Measurements from ENCODE around the gene PRKACA. TPM values are rescaled to one million over a fixed set of nuclear protein-coding genes. Genes with fewer than 3 reads are reported as not detected.

The PRKACA gene
- total RNA-seq, 2 experiments from 2014 or later: 58.1 to 68.7 TPM

DNA sequence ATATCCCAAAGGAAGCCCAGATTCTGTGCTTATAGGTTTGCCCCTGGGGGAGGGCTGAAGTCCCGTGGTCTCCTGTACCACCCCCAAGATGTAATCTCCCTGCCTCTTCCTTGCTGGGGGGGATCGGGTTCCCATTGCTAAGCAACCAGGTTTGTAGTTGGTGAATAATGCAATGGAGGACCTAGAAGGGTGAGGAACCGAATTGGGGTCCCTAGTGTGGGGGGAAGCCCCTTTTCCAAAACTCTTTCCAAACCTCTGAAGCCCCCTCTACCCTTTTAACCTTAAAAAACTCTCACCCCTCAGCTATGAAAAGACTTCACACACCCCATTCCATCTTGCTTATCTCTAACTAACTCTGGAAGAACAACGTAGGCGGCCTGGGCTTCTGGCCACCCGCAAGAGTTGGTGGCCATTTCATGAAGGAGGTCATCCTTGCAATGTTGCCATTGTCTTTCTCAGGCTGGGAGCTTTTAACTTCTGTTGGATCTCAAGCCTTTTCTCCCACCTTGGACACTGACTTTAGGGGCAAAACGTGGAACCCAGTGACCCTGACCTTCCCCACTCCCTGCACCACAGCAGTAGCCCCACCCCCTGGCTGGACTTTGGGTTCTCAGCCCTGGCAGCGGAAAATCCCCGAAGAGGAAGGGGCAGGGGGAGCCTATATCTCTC is 56.3 kb downstream of the PRKACA start:
- intact Hi-C loops (cut with DNase I, micrococcal nuclease): no loop called here
- H3K36me3 Mint-ChIP-seq (ENCODE audit: low read depth): no peaks in the 10 kb centered on the region
- ChIA-PET CTCF (interaction anchor here (0.5 to 4.8 kb wide), 8 partner anchors 9 to 179 kb away, joined by 3 to 49 read pairs (median 4); partner anchors contain the start of gene MISP3), POLR2A (interaction anchor here (1.0 kb wide), 1 partner anchor 75 kb away, joined by 4 read pairs; the partner anchor contains the start of gene ASF1B)
- H3K4me1 Mint-ChIP-seq: peaks cover 16% of the 10 kb centered on the region
- DNase-seq (no peak), ATAC-seq (no peak)
- H3K27me3 Mint-ChIP-seq: peaks cover 31% of the 10 kb centered on the region
- no peaks in the 10 kb centered on the region for H3K9me3 Mint-ChIP-seq (ENCODE audit: low read depth)
- H3K27ac Mint-ChIP-seq: no peak overlapping the region
- H3K4me3 Mint-ChIP-seq: no peak overlapping the region

DNA sequence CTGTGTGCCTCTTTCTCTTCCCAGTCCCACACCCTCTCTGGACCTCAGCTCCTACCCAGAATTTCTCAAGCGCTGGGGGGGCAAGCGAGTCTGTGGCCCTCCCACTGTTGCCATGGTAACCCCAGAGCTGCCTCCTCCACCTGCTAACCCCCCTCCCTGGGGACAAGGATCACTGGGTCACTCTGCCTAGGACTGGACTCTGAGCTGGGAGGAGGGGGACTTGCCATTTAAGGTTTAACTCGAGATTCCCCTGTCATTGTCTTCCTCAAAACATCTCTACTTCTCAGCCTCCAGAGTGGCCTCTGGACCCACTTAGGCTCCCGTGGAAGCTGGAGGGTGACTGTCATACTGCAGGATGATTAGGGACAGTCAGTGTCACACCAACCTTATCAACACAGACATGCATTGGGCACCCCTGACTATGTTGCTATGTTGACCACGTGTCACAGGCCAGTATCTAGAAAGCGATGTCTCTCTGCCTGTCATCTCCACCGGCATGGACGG is 57.9 kb downstream of the PRKACA start:
- no peak overlapping the region for H3K4me3 Mint-ChIP-seq

DNA sequence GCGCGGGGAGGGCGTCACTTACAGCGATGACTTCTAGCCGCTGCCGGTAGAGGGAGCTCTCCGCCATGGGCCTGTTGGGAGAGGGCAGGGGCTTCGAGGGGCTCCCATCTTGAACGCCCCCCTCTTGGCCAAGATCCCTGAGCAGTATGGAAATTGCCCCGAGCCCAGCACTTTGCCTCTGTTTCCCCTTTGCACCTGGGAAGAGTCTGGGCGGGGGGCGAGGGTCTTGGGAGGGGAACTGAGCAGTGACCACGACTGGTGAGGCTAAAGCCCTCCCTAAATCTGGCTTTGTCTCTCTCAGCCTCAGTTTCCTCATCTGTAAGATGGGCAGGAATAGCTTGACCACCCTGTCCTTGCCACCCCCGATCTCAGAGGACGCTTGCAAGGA is 58.5 kb downstream of the PRKACA start:
- Mint-ChIP-seq H3K36me3 (ENCODE audit: low read depth) (no peaks in the 10 kb centered on the region), H3K4me1 (peaks cover 16% of the 10 kb centered on the region), H3K27me3 (peaks cover 31% of the 10 kb centered on the region), H3K9me3 (ENCODE audit: low read depth) (no peaks in the 10 kb centered on the region), H3K27ac (no peak overlapping the region), H3K4me3 (peak overlapping the region; percentile 50)
- CTCF ChIA-PET: interaction anchor here (0.5 to 4.8 kb wide), 25 partner anchors 8 to 878 kb away, joined by 3 to 49 read pairs (median 4); partner anchors contain the start of genes ASF1B, IL27RA and MISP3
- ATAC-seq: peak; percentile 59
- POLR2A ChIA-PET: interaction anchor here (0.7 to 1.0 kb wide), 2 partner anchors 10 to 171 kb away, joined by 3 read pairs; no protein-coding TSS in a partner anchor
- intact Hi-C loops (cut with DNase I, micrococcal nuclease): loop anchor here in 1 of 2 experiments (5.0 kb wide), 1 partner anchor 177 kb away; no protein-coding TSS in a partner anchor
- peak; percentile 77 for DNase-seq

More for the DNA sequence above, 57.9 kb downstream of the PRKACA start:
- POLR2A ChIA-PET: interaction anchor here (0.6 to 1.0 kb wide), 2 partner anchors 10 to 193 kb away, joined by 3 read pairs; no protein-coding TSS in a partner anchor
- ATAC-seq: no peak
- Mint-ChIP-seq H3K36me3 (ENCODE audit: low read depth) (no peaks in the 10 kb centered on the region), H3K27me3 (peaks cover 31% of the 10 kb centered on the region), H3K4me1 (peaks cover 16% of the 10 kb centered on the region), H3K9me3 (ENCODE audit: low read depth) (no peaks in the 10 kb centered on the region), H3K27ac (no peak overlapping the region)
- intact Hi-C loops (cut with DNase I, micrococcal nuclease): loop anchor here in 1 of 2 experiments (5.0 kb wide), 1 partner anchor 177 kb away; no protein-coding TSS in a partner anchor
- DNase-seq: no peak
- CTCF ChIA-PET: interaction anchor here (0.5 to 4.8 kb wide), 28 partner anchors 9 to 879 kb away, joined by 3 to 49 read pairs (median 4); partner anchors contain the start of genes ASF1B, IL27RA and MISP3

DNA sequence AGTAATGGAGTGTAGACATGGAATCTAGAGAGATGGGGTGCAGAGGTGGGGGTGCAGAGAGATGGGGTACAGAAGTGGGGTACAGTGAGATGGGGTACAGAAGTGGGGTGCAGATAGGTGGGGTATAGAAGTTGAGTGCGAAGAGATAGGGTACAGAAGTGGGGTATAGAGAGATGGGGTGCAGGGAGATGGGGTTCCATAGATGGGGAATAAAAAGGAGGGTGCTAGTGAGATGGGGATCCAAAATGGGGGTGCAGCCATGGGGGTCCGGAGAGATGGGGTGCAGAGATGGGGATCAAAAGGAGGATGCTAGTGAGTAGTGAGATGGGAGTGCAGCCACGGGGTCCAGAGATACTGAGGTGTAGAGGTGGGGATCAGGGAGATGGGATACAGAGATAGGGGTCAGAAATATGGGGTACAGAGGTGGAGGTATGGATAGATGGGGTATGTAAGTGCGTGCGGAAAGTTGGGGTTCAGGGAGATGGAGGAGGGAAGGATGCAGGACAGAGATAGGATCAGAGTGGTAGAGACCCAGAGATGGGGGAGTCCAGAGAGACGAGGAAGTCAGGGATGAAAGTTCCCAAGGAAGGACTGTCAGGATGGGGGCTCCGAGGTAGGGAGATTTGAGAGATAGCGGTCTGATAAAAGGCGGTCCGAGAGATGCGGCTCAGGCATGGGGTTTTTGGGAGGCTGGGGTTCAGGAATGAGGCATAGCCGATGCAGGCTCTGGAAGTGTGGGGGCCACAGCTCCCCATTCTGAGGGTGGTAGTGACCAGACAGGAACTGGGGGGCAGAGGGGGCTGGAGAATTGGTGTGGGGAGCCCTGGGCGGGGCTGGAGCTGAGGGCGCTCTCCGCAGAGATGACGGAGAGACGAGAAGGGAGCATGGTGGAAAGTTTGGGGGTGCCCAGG is 59.1 kb downstream of the PRKACA start:
- no peak for ATAC-seq
- intact Hi-C loops (cut with DNase I, micrococcal nuclease): loop anchor here in 1 of 2 experiments (5.0 kb wide), 1 partner anchor 176 kb away; no protein-coding TSS in a partner anchor
- Mint-ChIP-seq H3K9me3 (ENCODE audit: low read depth) (no peaks in the 10 kb centered on the region), H3K4me1 (peaks cover 16% of the 10 kb centered on the region), H3K4me3 (peak overlapping the region; percentile 50), H3K27ac (no peak overlapping the region), H3K27me3 (peaks cover 31% of the 10 kb centered on the region), H3K36me3 (ENCODE audit: low read depth) (no peaks in the 10 kb centered on the region)
- ChIA-PET POLR2A (interaction anchor here (0.7 to 1.0 kb wide), 2 partner anchors 9 to 171 kb away, joined by 3 read pairs; no protein-coding TSS in a partner anchor), CTCF (interaction anchor here (0.6 to 4.8 kb wide), 18 partner anchors 8 to 310 kb away, joined by 3 to 49 read pairs (median 4); partner anchors contain the start of genes ASF1B, IL27RA and MISP3)
- DNase-seq: no peak

DNA sequence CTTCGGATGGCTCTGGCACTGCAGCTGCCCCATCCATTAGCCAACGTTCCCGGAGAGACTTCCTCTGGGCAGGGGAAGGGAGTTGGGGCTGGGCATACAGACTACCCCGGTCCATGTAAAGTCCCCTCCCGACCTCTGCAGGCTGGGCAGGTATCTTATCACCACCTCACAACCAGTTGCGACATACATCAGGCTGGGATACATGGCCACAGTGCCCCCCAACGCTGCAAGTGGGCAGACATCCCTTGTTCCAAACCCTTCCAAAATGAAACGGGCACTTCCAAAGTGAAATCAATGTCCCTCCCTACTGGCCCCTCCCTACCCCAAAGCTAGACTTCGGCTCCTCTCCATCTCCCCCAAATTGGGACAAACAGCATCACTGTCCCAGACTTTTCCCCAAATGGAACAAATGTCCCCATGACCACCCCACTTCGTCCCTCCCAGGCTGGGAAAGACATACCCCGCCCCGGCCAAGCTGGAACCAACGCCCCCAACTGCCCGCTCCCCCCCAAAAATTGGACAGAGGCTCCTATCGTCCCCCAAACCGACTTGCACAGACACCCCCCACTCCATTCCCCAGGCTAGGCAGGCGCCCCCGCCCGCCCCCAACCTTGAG is 60.7 kb downstream of the PRKACA start:
- intact Hi-C loops (cut with DNase I, micrococcal nuclease): loop anchor here in 1 of 2 experiments (5.0 kb wide), 1 partner anchor 175 kb away; no protein-coding TSS in a partner anchor

DNA sequence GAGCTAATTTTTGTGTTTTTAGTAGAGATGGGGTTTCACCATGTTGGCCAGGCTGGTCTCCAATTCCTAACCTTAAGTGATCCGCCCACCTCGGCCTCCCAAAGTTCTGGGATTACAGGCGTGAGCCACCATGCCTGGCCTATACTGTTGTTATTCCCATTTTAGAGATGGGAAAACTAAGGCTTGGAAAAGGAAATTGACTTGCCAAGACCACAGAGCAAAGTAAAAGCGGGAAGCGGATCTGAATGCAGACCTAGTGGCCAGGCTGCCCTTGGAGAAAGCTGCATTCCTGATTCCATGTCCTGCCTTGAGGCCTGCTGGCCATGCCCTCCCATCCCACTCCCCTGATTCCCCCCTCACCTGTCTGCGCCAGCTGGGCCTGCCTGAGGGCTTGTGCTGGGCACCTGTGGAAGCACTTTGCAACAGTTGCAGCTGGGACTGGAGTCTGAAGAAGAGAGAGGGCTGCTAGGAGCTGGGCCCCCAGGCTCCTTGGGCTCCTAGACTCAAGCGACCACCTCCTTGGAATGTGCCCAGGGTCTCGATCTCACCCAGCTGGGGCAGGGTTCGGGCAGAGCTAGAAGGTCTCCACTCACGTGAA is 61.4 kb downstream of the PRKACA start:
- Mint-ChIP-seq H3K27me3 (peaks cover 27% of the 10 kb centered on the region), H3K27ac (no peak overlapping the region), H3K36me3 (ENCODE audit: low read depth) (peaks cover 17% of the 10 kb centered on the region), H3K4me3 (no peak overlapping the region), H3K4me1 (peaks cover 16% of the 10 kb centered on the region), H3K9me3 (ENCODE audit: low read depth) (peaks cover 4% of the 10 kb centered on the region)
- ATAC-seq: no peak
- ChIA-PET POLR2A (interaction anchor here (0.6 kb wide), 1 partner anchor 132 kb away, joined by 3 read pairs; no protein-coding TSS in a partner anchor), CTCF (interaction anchor here (0.5 to 2.8 kb wide), 4 partner anchors 10 to 177 kb away, joined by 3 to 9 read pairs (median 5); partner anchors contain the start of genes IL27RA and MISP3)
- intact Hi-C loops (cut with DNase I, micrococcal nuclease): loop anchor here in 1 of 2 experiments (5.0 kb wide), 1 partner anchor 174 kb away; no protein-coding TSS in a partner anchor
- DNase-seq: no peak

More for the DNA sequence above, 60.7 kb downstream of the PRKACA start:
- H3K4me1 Mint-ChIP-seq: peaks cover 16% of the 10 kb centered on the region
- no peak for DNase-seq
- CTCF ChIA-PET: interaction anchor here (1.8 to 4.8 kb wide), 4 partner anchors 9 to 177 kb away, joined by 4 to 35 read pairs (median 8); partner anchors contain the start of genes IL27RA and MISP3
- peaks cover 13% of the 10 kb centered on the region for H3K36me3 Mint-ChIP-seq (ENCODE audit: low read depth)
- H3K9me3 Mint-ChIP-seq (ENCODE audit: low read depth): peaks cover 4% of the 10 kb centered on the region
- peaks cover 31% of the 10 kb centered on the region for H3K27me3 Mint-ChIP-seq
- POLR2A ChIA-PET: interaction anchor here (0.7 kb wide), 1 partner anchor 223 kb away, joined by 3 read pairs; no protein-coding TSS in a partner anchor
- ATAC-seq: no peak
- H3K4me3 Mint-ChIP-seq: no peak overlapping the region
- H3K27ac Mint-ChIP-seq: no peak overlapping the region

DNA sequence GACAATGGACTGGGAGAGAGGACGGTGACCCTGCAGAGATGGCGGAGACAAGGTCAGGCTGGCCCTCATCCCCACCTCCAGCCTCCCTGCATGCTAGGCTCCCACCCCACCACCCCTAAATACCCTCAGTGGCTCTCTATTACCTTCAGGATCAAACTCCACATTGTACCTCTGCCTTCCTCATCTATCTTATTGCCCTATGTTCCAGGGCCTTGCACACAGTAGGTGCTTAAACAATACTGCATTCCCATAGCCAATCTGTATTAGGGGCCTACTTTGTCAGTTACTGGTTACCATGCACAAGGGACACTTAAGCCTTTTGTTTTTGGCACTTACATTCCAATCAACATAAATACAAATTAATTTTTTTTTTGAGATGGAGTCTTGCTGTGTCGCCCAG is 62.2 kb downstream of the PRKACA start:
- H3K9me3 Mint-ChIP-seq (ENCODE audit: low read depth): peaks cover 4% of the 10 kb centered on the region
- no peak for ATAC-seq
- POLR2A ChIA-PET: interaction anchor here (0.6 kb wide), 1 partner anchor 131 kb away, joined by 3 read pairs; no protein-coding TSS in a partner anchor
- H3K27me3 Mint-ChIP-seq: peaks cover 25% of the 10 kb centered on the region
- no peak overlapping the region for H3K27ac Mint-ChIP-seq
- H3K4me3 Mint-ChIP-seq: no peak overlapping the region
- H3K36me3 Mint-ChIP-seq (ENCODE audit: low read depth): peaks cover 24% of the 10 kb centered on the region
- peaks cover 16% of the 10 kb centered on the region for H3K4me1 Mint-ChIP-seq
- CTCF ChIA-PET: interaction anchor here (2.8 kb wide), 1 partner anchor 23 kb away, joined by 6 read pairs; the partner anchor contains the start of gene IL27RA
- DNase-seq: no peak
- intact Hi-C loops (cut with DNase I, micrococcal nuclease): loop anchor here in 1 of 2 experiments (5.0 kb wide), 1 partner anchor 173 kb away; no protein-coding TSS in a partner anchor

DNA sequence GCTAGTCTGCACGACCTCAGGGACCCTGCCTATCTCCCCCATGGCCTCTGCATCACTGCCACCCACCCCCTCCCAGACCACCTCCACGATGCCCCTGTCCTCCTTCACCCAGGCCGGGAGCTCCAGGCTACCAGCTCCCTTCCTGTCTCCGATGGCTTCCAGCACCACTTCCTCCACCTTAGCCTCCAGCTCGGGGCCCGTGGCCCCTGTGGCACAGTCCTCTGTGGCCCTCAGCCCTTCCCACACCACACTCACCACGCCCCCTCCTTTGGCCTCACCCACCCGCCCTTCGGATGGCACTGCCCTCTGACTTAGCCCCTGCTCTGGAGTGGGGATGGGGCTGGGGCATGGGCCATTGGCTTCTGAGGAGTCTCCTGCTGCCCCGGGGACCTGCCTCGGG is 62.8 kb downstream of the PRKACA start:
- Mint-ChIP-seq H3K4me1 (peaks cover 16% of the 10 kb centered on the region), H3K9me3 (ENCODE audit: low read depth) (peaks cover 4% of the 10 kb centered on the region), H3K27ac (no peak overlapping the region), H3K36me3 (ENCODE audit: low read depth) (peaks cover 30% of the 10 kb centered on the region), H3K27me3 (peaks cover 19% of the 10 kb centered on the region), H3K4me3 (no peak overlapping the region)
- CTCF ChIA-PET: no interaction called here
- DNase-seq (no peak), ATAC-seq (no peak)
- intact Hi-C loops (cut with DNase I, micrococcal nuclease): loop anchor here in 1 of 2 experiments (5.0 kb wide), 1 partner anchor 172 kb away; no protein-coding TSS in a partner anchor
- POLR2A ChIA-PET: no interaction called here

DNA sequence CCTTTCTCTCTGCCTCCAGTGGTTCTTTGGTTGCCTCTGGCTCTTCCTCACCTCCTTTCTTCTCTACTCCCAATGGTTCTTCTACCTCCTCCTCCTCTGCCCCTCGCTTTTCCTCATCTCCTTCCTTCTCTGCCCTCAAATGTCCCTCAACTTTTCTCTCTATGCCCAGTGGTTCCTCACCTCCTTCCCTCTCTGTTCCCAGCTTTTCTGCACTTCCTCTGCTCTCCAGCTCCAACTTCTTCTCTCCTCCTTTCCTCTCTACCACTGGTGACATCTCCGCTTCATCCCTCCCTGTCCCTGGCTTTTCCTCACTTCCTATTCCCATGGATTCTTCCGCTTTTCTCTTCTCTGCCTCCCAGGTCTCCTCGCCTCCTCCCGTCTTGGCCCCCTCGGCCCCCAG is 63.5 kb downstream of the PRKACA start:
- DNase-seq (no peak), ATAC-seq (no peak)
- Mint-ChIP-seq H3K36me3 (ENCODE audit: low read depth) (peaks cover 31% of the 10 kb centered on the region), H3K4me3 (no peak overlapping the region), H3K4me1 (peaks cover 16% of the 10 kb centered on the region), H3K27ac (no peak overlapping the region), H3K9me3 (ENCODE audit: low read depth) (peaks cover 4% of the 10 kb centered on the region), H3K27me3 (peaks cover 17% of the 10 kb centered on the region)
- intact Hi-C loops (cut with DNase I, micrococcal nuclease): no loop called here
- ChIA-PET POLR2A (no interaction called here), CTCF (no interaction called here)

DNA sequence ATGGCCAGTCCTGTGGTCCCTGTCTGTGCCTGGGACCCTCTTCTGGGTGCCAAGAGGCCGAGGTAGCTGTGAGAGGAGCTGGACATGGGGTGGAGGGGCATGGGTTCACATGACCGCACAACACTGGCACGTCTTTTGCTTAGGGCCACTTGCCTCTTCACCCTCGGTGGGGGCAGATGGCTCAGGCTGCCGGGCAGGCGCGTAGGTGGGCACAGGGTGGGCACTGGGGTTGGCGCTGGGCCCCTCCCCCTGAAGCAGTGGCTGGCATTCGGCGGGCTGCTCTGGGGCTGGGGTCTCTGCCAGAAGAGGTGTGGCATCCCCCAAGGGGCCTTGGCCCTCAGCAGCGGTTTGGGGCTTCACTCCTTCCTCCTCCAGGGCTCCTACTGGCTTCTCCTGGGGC is 64.1 kb downstream of the PRKACA start:
- H3K4me3 Mint-ChIP-seq: no peak overlapping the region
- peaks cover 37% of the 10 kb centered on the region for H3K36me3 Mint-ChIP-seq (ENCODE audit: low read depth)

More for the DNA sequence above, 64.1 kb downstream of the PRKACA start:
- peaks cover 4% of the 10 kb centered on the region for H3K9me3 Mint-ChIP-seq (ENCODE audit: low read depth)
- POLR2A ChIA-PET: no interaction called here
- ATAC-seq (no peak), DNase-seq (no peak)
- no peak overlapping the region for H3K27ac Mint-ChIP-seq
- H3K4me1 Mint-ChIP-seq: peaks cover 10% of the 10 kb centered on the region
- CTCF ChIA-PET: interaction anchor here (0.6 to 1.4 kb wide), 4 partner anchors 11 to 172 kb away, joined by 3 to 6 read pairs (median 3); no protein-coding TSS in a partner anchor
- intact Hi-C loops (cut with DNase I, micrococcal nuclease): no loop called here
- H3K27me3 Mint-ChIP-seq: peaks cover 11% of the 10 kb centered on the region

Data from activated CD4-positive, alpha-beta T cell treated with anti-CD3 and anti-CD28 coated beads for 36 hours (primary cell).